Sigmoid colon (tissue), 4 donors: ENCODE measurements around the gene ZNF462.

Experiments
- CTCF ChIP-seq, 4 experiments: fragments of 450-650 bp in 3 of 4; fragments of 200-600 bp in 1 of 4; IDR thresholded peaks; one replicate each; pipeline ENCODE4 v1.5.1; 2016 to 2019; ENCODE audit warnings: antibody characterized with exemption in 4 of 4, mild to moderate bottlenecking in 3 of 4, moderate library complexity in 2 of 4
- EP300 ChIP-seq, 4 donors: sonication (generic); formaldehyde crosslinking; IDR thresholded peaks; one replicate each; pipeline ENCODE4 v1.6.1; 2017; ENCODE audit warnings: antibody characterized with exemption in 4 of 4
- POLR2A ChIP-seq, 2 donors: fragments of 450-650 bp; IDR thresholded peaks; one replicate each; pipeline ENCODE4 v1.6.1; 2016; ENCODE audit warnings: antibody characterized with exemption in 2 of 2, mild to moderate bottlenecking in 2 of 2, moderate library complexity in 2 of 2
- POLR2AphosphoS5 ChIP-seq, 4 donors: sonication (generic); formaldehyde crosslinking; IDR thresholded peaks; one replicate each; pipeline ENCODE4 v1.6.1; 2017; ENCODE audit warnings: antibody characterized with exemption in 4 of 4

GRCh38 chr9:106874652-106875051 is 11.7 kb downstream of the ZNF462 start:
- TF ChIP-seq CTCF (IDR thresholded peaks at IDR 0.05): no peak
- TF ChIP-seq POLR2A (IDR thresholded peaks at IDR 0.05): no peak
- TF ChIP-seq POLR2AphosphoS5 (IDR thresholded peaks at IDR 0.05): no peak
- TF ChIP-seq EP300 (IDR thresholded peaks at IDR 0.05): no peak
